RWPE2 (cell line): ENCODE measurements around the gene PTTG2.

Source experiments
- ATAC-seq: fragments of 200-7000 bp; cut with Tn5 transposase; 3 replicates; pipeline ENCODE4 v1.9.1; 2021; ENCODE audit warnings: low read depth
- DNase-seq: peaks from one replicate; pipeline ENCODE4 v3.0.0-alpha.2; 2020; ENCODE audit warnings: low spot score
- H3K27ac ChIP-seq: fragments of 450-650 bp; 2 replicates; pipeline ENCODE4 v1.5.1; 2017; ENCODE audit warnings: mild to moderate bottlenecking; ENCODE audit not compliant: poor library complexity, severe bottlenecking
- H3K27me3 ChIP-seq: fragments of 250-450 bp; sonication (Bioruptor Pico); 2 replicates; pipeline ENCODE4 v1.5.1; 2021; ENCODE audit warnings: mild to moderate bottlenecking, moderate library complexity; ENCODE audit not compliant: insufficient read depth, poor library complexity, severe bottlenecking
- H3K36me3 ChIP-seq: fragments of 250-450 bp; sonication (Bioruptor Pico); 2 replicates; pipeline ENCODE4 v1.5.1; 2020; ENCODE audit warnings: low read depth, mild to moderate bottlenecking, moderate library complexity
- H3K4me1 ChIP-seq: fragments of 250-450 bp; sonication (Bioruptor Pico); 2 replicates; pipeline ENCODE4 v1.5.1; 2021; ENCODE audit warnings: mild to moderate bottlenecking, moderate library complexity; ENCODE audit not compliant: insufficient read depth, poor library complexity, severe bottlenecking
- H3K4me3 ChIP-seq: fragments of 250-450 bp; sonication (Bioruptor Pico); 2 replicates; pipeline ENCODE4 v1.5.1; 2021; ENCODE audit warnings: mild to moderate bottlenecking, moderate library complexity; ENCODE audit not compliant: severe bottlenecking
- H3K9me3 ChIP-seq: fragments of 250-450 bp; sonication (Bioruptor Pico); 2 replicates; pipeline ENCODE4 v1.5.1; 2021; ENCODE audit warnings: mild to moderate bottlenecking, moderate library complexity; ENCODE audit not compliant: severe bottlenecking
- TF ChIP-seq, protein P1 (sequence below): fragments of 450-650 bp; IDR thresholded peaks from one replicate; pipeline ENCODE4 v1.5.1; 2017; ENCODE audit warnings: mild to moderate bottlenecking, moderate library complexity; ENCODE audit not compliant: poor library complexity, severe bottlenecking

PTTG2 gene

DNA sequence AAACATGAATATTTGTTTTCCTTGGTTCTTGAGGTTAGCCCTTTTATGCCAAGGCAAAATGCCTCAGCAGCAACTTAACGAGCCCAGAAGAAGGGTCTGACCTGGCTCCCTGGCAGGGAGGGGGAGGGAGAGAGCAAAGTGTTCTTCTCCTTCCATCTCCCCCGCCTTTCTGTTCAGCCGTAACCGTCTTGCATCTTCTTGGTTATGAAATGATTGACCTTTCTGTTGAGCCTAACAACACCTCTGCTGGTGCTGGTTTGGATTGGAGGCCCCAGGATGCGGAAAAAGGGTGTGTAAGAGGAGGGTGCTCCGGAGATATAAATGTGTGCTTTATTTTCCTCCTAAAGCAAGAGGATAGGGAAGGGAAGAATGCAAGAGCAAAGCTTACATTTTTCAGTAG, 44.7 kb downstream of the PTTG2 start:
- Histone ChIP-seq H3K27ac (no peak overlapping the region), H3K4me1 (peaks cover 12% of the 10 kb centered on the region), H3K36me3 (no peaks in the 10 kb centered on the region), H3K27me3 (no peaks in the 10 kb centered on the region), H3K4me3 (no peak overlapping the region), H3K9me3 (no peaks in the 10 kb centered on the region)
- TF ChIP-seq, protein P1, sequence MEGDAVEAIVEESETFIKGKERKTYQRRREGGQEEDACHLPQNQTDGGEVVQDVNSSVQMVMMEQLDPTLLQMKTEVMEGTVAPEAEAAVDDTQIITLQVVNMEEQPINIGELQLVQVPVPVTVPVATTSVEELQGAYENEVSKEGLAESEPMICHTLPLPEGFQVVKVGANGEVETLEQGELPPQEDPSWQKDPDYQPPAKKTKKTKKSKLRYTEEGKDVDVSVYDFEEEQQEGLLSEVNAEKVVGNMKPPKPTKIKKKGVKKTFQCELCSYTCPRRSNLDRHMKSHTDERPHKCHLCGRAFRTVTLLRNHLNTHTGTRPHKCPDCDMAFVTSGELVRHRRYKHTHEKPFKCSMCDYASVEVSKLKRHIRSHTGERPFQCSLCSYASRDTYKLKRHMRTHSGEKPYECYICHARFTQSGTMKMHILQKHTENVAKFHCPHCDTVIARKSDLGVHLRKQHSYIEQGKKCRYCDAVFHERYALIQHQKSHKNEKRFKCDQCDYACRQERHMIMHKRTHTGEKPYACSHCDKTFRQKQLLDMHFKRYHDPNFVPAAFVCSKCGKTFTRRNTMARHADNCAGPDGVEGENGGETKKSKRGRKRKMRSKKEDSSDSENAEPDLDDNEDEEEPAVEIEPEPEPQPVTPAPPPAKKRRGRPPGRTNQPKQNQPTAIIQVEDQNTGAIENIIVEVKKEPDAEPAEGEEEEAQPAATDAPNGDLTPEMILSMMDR, result no peak
- DNase-seq (no peak), ATAC-seq (no peak)

DNA sequence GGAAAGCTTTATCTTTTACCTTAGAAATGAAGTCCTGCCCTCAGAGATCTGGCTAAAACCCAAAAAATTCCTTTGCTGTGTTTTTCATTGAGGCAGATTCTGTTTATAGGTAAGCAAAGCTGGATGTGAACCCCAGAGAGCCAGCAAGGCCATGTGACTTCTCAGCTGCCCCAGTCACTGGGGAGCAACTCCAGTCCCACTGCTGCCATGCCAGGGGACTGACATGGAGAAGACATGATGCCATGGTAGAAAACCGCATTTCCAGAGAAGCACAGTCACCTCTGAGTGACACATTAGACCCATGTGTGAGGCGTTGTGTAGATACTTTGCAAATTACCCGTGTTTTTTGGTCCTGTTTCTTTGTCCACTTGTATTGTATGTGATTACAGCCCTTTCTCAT, 45.4 kb downstream of the PTTG2 start:
- Histone ChIP-seq H3K4me3 (no peak overlapping the region), H3K27me3 (no peaks in the 10 kb centered on the region), H3K27ac (no peak overlapping the region), H3K4me1 (peaks cover 12% of the 10 kb centered on the region), H3K36me3 (no peaks in the 10 kb centered on the region), H3K9me3 (no peaks in the 10 kb centered on the region)
- ATAC-seq, result no peak
- DNase-seq, result no peak
- TF ChIP-seq, protein P1, result no peak

DNA sequence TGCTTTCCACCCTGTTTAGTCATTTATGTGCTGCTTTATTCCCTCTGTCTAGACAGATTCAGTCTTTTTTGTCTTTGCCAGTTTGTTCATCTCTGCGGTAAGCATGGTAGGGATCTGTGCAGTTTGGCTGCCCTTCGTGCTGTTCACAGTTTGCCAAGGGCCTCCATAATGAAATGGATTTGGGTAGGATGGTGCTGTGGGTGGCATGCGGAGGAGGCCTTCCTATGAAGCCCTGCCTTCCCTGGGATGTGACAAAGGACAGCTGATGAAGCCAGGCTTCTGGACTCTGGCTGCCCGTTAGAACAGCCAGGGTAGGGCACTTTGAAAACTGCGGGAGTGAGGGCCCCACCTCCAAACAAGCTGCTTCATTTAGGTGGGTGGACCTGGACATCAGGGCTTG, 47.4 kb downstream of the PTTG2 start:
- Histone ChIP-seq H3K27me3 (no peaks in the 10 kb centered on the region), H3K9me3 (no peaks in the 10 kb centered on the region), H3K4me1 (peaks cover 6% of the 10 kb centered on the region), H3K36me3 (no peaks in the 10 kb centered on the region), H3K4me3 (no peak overlapping the region), H3K27ac (no peak overlapping the region)
- TF ChIP-seq, protein P1, result no peak
- ATAC-seq, result no peak
- no peak for DNase-seq

DNA sequence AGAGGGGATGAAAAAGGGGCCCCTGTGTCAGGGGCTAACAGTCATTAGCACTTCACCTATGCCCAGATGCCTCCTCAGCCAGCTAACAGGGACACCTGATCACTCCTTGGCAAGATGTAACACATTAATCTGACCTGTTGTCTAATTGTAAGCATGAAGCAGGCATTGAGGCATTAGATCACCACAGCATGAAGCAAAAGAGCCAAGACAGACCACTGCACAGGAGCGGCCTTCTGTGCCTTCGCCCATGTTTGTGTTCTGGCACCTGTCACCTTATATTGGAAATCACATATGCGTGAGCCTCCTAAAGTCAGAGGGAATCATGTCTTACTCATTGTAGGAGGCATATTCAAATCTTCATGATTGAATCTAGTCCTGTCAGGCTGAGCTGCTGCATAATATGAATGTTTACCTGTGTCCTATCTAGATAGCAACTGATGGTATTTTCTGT, 48.4 kb downstream of the PTTG2 start:
- H3K27me3 ChIP-seq, result no peaks in the 10 kb centered on the region
- ATAC-seq (no peak), DNase-seq (no peak)
- H3K4me3 ChIP-seq, result no peak overlapping the region
- no peaks in the 10 kb centered on the region for H3K9me3 ChIP-seq
- no peak overlapping the region for H3K27ac ChIP-seq
- TF ChIP-seq, protein P1, result no peak
- H3K4me1 ChIP-seq, result no peaks in the 10 kb centered on the region
- no peaks in the 10 kb centered on the region for H3K36me3 ChIP-seq

DNA sequence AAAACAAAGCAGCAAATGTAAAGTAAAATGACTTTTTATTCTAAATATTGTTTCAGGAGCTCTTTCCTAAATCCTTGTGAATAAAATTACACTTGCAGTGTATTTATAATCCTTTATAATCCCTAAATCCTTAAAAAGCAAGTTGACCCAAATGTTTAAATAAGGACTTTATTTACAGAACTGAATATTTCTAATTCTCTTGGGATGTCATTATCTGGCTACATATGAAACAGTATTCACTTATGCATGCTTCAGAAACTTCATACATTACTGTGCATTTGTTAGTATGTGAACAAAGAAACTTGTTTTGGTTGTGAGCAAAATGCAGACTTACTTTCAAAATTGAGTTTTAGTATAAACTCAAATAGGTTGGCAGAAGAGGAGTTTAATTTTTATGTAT, 49.2 kb downstream of the PTTG2 start:
- TF ChIP-seq, protein P1, result no peak
- Histone ChIP-seq H3K4me1 (no peaks in the 10 kb centered on the region), H3K4me3 (no peak overlapping the region), H3K9me3 (no peaks in the 10 kb centered on the region), H3K27ac (no peak overlapping the region), H3K36me3 (no peaks in the 10 kb centered on the region), H3K27me3 (no peaks in the 10 kb centered on the region)
- no peak for ATAC-seq
- no peak for DNase-seq
